HepG2 (cell line): ENCODE results near the gene MMP7. TPM values are rescaled to one million over a fixed set of nuclear protein-coding genes. Genes with fewer than 3 reads are reported as not detected.

Experiments
- ARNTL ChIP-seq: sonication (generic); formaldehyde crosslinking; IDR thresholded peaks from 2 replicates; pipeline ENCODE4 v1.4.0; 2020; ENCODE audit warnings: mild to moderate bottlenecking, missing genetic modification reagents
- GLI4 ChIP-seq: sonication (generic); formaldehyde crosslinking; IDR thresholded peaks from 2 replicates; pipeline ENCODE4 v1.5.1; 2020; ENCODE audit warnings: missing genetic modification reagents, mild to moderate bottlenecking, moderate library complexity, borderline replicate concordance
- MTF1 ChIP-seq: sonication (generic); formaldehyde crosslinking; IDR thresholded peaks from 2 replicates; pipeline ENCODE4 v1.5.0; 2020; ENCODE audit warnings: missing genetic modification reagents
- RCOR2 ChIP-seq: IDR thresholded peaks from 2 replicates; pipeline ENCODE4 v1.6.1; 2016; ENCODE audit warnings: missing biosample characterization, missing genetic modification reagents
- TBX3 ChIP-seq: fragments of 450-650 bp; IDR thresholded peaks from 2 replicates; pipeline ENCODE4 v1.6.1; 2017; ENCODE audit warnings: antibody characterized with exemption, mild to moderate bottlenecking, inconsistent platforms, borderline replicate concordance
- TEAD2 ChIP-seq: sonication (generic); formaldehyde crosslinking; IDR thresholded peaks from 2 replicates; pipeline ENCODE4 v1.9.0; 2021; ENCODE audit warnings: missing genetic modification reagents
- ZFP37 ChIP-seq: sonication (generic); formaldehyde crosslinking; IDR thresholded peaks from 2 replicates; pipeline ENCODE4 v1.4.0; 2020; ENCODE audit warnings: missing genetic modification reagents, borderline replicate concordance
- ZMYM3 ChIP-seq: sonication (generic); formaldehyde crosslinking; IDR thresholded peaks from 2 replicates; pipeline ENCODE4 v1.5.1; 2020; ENCODE audit warnings: mild to moderate bottlenecking, missing genetic modification reagents
- ZNF10 ChIP-seq: sonication (generic); formaldehyde crosslinking; IDR thresholded peaks from 2 replicates; pipeline ENCODE4 v1.4.0; 2020; ENCODE audit warnings: mild to moderate bottlenecking, low read depth, missing genetic modification reagents, borderline replicate concordance
- ZNF337 ChIP-seq: sonication (generic); formaldehyde crosslinking; IDR thresholded peaks from 2 replicates; pipeline ENCODE4 v1.5.1; 2020; ENCODE audit warnings: missing genetic modification reagents, low read depth, mild to moderate bottlenecking, borderline replicate concordance
- ZNF383 ChIP-seq: sonication (generic); formaldehyde crosslinking; IDR thresholded peaks from 2 replicates; pipeline ENCODE4 v1.4.0; 2020; ENCODE audit warnings: missing genetic modification reagents, mild to moderate bottlenecking, borderline replicate concordance
- ZNF446 ChIP-seq: sonication (generic); formaldehyde crosslinking; IDR thresholded peaks from 2 replicates; pipeline ENCODE4 v1.5.0; 2020; ENCODE audit warnings: mild to moderate bottlenecking, missing genetic modification reagents
- ZNF547 ChIP-seq: sonication (generic); formaldehyde crosslinking; IDR thresholded peaks from 2 replicates; pipeline ENCODE4 v1.5.1; 2020; ENCODE audit warnings: mild to moderate bottlenecking, missing genetic modification reagents
- ZNF776 ChIP-seq: sonication (generic); formaldehyde crosslinking; IDR thresholded peaks from 2 replicates; pipeline ENCODE4 v1.4.0; 2020; ENCODE audit warnings: mild to moderate bottlenecking, missing genetic modification reagents
- ZNF792 ChIP-seq: IDR thresholded peaks from 2 replicates; pipeline ENCODE4 v1.6.1; 2016
- polyA plus RNA-seq, 8 experiments: library from polyadenylated mRNA; depleted of rRNA in 3 of 8; stranded (reverse) in 7 of 8; unstranded in 1 of 8; fragments of >200 nt; fragmentation: Illumina TruSeq in 4 of 8; extraction: Trizol in 4 of 8; gene quantifications; 2 replicates each; pipeline versions ENCODE4 v1.2.1 to v1.2.3, GENCODE V29; 2011 to 2016; ENCODE audit warnings: low read depth in 4 of 8, missing spikeins in 1 of 8, mixed read lengths in 1 of 8; ENCODE audit not compliant: insufficient read depth in 1 of 8
- total RNA-seq, 5 experiments: library from RNA; depleted of rRNA; stranded (reverse); fragments of >200 nt; fragmentation: Illumina TruSeq; extraction: Trizol; gene quantifications; 2 replicates each; pipeline ENCODE4 v1.2.3, GENCODE V29; 2016; ENCODE audit warnings: low read depth in 1 of 5
- TF ChIP-seq, protein P1 (sequence below): sonication (generic); formaldehyde crosslinking; IDR thresholded peaks from 2 replicates; pipeline ENCODE4 v1.5.0; 2020; ENCODE audit warnings: mild to moderate bottlenecking, missing genetic modification reagents, borderline replicate concordance
- TF ChIP-seq, protein P2 (sequence below): sonication (generic); formaldehyde crosslinking; IDR thresholded peaks from 2 replicates; pipeline ENCODE4 v1.4.0; 2020; ENCODE audit warnings: mild to moderate bottlenecking, low read depth, missing genetic modification reagents
- TF ChIP-seq, protein P3 (sequence below): sonication (generic); formaldehyde crosslinking; IDR thresholded peaks from 2 replicates; pipeline ENCODE4 v1.4.0; 2020; ENCODE audit warnings: missing genetic modification reagents
- TF ChIP-seq, protein P4 (sequence below): sonication (generic); formaldehyde crosslinking; IDR thresholded peaks from 2 replicates; pipeline ENCODE4 v1.5.1; 2020; ENCODE audit warnings: missing genetic modification reagents, mild to moderate bottlenecking, borderline replicate concordance

MMP7 gene
- total and polyA plus RNA-seq, 2 of the 13 experiments (the other 11 are each of a cell fraction or from before 2014, with no cell fraction given), result 0.17 TPM; not detected in 1

DNA sequence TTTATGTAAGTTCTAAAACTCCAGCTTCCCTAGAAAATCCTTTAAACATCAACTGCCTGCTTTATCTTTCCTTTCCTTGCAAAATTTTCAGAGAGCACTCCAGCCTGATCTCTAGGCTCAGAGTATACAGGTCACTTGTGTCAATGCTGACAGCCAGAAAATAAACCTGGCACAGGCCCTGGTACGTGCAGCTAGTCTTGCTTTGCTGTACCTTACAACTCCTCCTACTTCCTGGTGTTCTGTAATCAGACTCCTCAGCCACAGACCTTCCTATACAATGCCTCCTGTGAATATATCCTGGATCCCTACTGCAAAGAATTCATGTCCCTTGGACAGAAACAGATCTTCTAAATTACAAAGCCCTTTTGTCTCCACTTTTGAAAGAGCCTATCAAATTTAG lies 53.7 kb downstream of the MMP7 start (continued):
- TF ChIP-seq, protein P1, sequence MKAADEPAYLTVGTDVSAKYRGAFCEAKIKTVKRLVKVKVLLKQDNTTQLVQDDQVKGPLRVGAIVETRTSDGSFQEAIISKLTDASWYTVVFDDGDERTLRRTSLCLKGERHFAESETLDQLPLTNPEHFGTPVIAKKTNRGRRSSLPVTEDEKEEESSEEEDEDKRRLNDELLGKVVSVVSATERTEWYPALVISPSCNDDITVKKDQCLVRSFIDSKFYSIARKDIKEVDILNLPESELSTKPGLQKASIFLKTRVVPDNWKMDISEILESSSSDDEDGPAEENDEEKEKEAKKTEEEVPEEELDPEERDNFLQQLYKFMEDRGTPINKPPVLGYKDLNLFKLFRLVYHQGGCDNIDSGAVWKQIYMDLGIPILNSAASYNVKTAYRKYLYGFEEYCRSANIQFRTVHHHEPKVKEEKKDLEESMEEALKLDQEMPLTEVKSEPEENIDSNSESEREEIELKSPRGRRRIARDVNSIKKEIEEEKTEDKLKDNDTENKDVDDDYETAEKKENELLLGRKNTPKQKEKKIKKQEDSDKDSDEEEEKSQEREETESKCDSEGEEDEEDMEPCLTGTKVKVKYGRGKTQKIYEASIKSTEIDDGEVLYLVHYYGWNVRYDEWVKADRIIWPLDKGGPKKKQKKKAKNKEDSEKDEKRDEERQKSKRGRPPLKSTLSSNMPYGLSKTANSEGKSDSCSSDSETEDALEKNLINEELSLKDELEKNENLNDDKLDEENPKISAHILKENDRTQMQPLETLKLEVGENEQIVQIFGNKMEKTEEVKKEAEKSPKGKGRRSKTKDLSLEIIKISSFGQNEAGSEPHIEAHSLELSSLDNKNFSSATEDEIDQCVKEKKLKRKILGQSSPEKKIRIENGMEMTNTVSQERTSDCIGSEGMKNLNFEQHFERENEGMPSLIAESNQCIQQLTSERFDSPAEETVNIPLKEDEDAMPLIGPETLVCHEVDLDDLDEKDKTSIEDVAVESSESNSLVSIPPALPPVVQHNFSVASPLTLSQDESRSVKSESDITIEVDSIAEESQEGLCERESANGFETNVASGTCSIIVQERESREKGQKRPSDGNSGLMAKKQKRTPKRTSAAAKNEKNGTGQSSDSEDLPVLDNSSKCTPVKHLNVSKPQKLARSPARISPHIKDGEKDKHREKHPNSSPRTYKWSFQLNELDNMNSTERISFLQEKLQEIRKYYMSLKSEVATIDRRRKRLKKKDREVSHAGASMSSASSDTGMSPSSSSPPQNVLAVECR (CRISPR knock-in tag), result peak; percentile 34; the same call in 1 of the 2 replicates
- no peak for TF ChIP-seq TBX3
- TF ChIP-seq, protein P2, sequence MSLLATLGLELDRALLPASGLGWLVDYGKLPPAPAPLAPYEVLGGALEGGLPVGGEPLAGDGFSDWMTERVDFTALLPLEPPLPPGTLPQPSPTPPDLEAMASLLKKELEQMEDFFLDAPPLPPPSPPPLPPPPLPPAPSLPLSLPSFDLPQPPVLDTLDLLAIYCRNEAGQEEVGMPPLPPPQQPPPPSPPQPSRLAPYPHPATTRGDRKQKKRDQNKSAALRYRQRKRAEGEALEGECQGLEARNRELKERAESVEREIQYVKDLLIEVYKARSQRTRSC, result 0 out of 2 replicates have a peak, but pooled peaks have one; percentile 26
- no peak for TF ChIP-seq MTF1 (CRISPR knock-in tag)
- TF ChIP-seq ZNF446 (CRISPR knock-in tag), result no peak
- no peak for TF ChIP-seq ZNF547 (CRISPR knock-in tag)
- no peak for TF ChIP-seq GLI4 (CRISPR knock-in tag)
- TF ChIP-seq RCOR2 (CRISPR knock-in tag), result peak; percentile 83
- no peak for TF ChIP-seq ZNF776 (CRISPR knock-in tag)
- TF ChIP-seq ZNF337 (CRISPR knock-in tag), result peak; percentile 36; the same call in 1 of the 2 replicates
- TF ChIP-seq, protein P3, sequence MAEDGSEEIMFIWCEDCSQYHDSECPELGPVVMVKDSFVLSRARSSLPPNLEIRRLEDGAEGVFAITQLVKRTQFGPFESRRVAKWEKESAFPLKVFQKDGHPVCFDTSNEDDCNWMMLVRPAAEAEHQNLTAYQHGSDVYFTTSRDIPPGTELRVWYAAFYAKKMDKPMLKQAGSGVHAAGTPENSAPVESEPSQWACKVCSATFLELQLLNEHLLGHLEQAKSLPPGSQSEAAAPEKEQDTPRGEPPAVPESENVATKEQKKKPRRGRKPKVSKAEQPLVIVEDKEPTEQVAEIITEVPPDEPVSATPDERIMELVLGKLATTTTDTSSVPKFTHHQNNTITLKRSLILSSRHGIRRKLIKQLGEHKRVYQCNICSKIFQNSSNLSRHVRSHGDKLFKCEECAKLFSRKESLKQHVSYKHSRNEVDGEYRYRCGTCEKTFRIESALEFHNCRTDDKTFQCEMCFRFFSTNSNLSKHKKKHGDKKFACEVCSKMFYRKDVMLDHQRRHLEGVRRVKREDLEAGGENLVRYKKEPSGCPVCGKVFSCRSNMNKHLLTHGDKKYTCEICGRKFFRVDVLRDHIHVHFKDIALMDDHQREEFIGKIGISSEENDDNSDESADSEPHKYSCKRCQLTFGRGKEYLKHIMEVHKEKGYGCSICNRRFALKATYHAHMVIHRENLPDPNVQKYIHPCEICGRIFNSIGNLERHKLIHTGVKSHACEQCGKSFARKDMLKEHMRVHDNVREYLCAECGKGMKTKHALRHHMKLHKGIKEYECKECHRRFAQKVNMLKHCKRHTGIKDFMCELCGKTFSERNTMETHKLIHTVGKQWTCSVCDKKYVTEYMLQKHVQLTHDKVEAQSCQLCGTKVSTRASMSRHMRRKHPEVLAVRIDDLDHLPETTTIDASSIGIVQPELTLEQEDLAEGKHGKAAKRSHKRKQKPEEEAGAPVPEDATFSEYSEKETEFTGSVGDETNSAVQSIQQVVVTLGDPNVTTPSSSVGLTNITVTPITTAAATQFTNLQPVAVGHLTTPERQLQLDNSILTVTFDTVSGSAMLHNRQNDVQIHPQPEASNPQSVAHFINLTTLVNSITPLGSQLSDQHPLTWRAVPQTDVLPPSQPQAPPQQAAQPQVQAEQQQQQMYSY, result 0 out of 2 replicates have a peak, but pooled peaks have one; percentile 23
- peak; percentile 71; the same call in 1 of the 2 replicates for TF ChIP-seq ZFP37 (CRISPR knock-in tag)
- TF ChIP-seq ARNTL (CRISPR knock-in tag), result peak; percentile 85
- TF ChIP-seq TEAD2 (CRISPR knock-in tag), result no peak
- TF ChIP-seq ZNF10 (CRISPR knock-in tag), result no peak
- peak; percentile 75; the same call in 1 of the 2 replicates for TF ChIP-seq ZMYM3
- TF ChIP-seq, protein P4, sequence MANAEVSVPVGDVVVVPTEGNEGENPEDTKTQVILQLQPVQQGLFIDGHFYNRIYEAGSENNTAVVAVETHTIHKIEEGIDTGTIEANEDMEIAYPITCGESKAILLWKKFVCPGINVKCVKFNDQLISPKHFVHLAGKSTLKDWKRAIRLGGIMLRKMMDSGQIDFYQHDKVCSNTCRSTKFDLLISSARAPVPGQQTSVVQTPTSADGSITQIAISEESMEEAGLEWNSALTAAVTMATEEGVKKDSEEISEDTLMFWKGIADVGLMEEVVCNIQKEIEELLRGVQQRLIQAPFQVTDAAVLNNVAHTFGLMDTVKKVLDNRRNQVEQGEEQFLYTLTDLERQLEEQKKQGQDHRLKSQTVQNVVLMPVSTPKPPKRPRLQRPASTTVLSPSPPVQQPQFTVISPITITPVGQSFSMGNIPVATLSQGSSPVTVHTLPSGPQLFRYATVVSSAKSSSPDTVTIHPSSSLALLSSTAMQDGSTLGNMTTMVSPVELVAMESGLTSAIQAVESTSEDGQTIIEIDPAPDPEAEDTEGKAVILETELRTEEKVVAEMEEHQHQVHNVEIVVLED (CRISPR knock-in tag), result no peak
- peak; percentile 74; the same call in 1 of the 2 replicates for TF ChIP-seq ZNF792
- TF ChIP-seq ZNF383 (CRISPR knock-in tag), result no peak
